NCI-H1694 (cell line): ENCODE measurements around the gene ANKRD11.
"Not testable (repeated sequence)": the region's sequence is repeated elsewhere in the genome, so short reads cannot be mapped to it uniquely, and the experiment has no call there.

ENCODE experiments used
- DNase-seq: peaks from one replicate; lab custom pipeline; 2025; lab: John Stamatoyannopoulos, UW

ANKRD11 gene

GRCh38 chr16:89280546-89281188 lies 209.7 kb downstream of the ANKRD11 start:
- DNase-seq: no peak

DNA sequence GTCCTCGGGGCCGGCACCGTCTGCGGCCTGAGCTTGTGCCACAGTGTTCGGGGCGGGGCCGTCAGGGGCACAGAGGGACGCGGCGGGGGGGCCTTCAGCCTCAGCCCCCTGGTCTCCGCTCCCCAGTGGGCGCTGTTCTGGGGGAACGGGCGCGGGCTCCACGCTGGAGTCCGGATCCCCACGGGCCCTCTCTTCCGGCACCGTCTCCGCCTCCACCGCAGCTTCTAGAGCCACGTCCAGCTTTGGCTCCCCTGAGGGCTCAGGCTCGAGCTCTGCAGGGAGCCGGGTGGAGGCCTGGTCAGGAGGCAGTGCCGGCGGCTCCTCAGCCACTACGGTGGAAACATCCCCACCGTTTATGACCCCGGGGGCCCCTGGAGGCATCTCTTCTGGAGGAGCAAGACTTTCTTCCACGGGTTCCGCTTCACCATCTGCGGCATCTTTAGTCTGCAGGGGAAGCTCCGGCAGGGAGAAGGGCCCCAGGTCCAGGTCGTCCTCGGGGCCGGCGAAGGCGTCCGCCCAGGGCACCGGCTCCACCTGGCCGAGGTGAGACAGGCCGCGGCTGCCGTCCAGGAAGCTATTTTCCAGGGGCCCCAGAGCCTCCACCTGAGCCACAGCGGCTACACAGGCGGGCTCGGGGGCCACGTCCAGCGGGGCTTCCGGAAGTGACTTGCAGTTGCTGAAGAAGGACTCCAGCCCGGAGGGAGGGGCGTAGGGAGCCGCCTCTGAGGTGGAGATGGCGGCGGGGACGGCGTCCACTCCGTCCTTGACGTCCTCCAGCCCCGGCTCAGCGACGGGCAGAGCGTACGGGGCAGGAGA lies 210.5 kb downstream of the ANKRD11 start:
- no peak for DNase-seq

- no peak for DNase-seq
These were observed 211.7 kb downstream of the ANKRD11 start for GRCh38 chr16:89278441-89279240.

DNA sequence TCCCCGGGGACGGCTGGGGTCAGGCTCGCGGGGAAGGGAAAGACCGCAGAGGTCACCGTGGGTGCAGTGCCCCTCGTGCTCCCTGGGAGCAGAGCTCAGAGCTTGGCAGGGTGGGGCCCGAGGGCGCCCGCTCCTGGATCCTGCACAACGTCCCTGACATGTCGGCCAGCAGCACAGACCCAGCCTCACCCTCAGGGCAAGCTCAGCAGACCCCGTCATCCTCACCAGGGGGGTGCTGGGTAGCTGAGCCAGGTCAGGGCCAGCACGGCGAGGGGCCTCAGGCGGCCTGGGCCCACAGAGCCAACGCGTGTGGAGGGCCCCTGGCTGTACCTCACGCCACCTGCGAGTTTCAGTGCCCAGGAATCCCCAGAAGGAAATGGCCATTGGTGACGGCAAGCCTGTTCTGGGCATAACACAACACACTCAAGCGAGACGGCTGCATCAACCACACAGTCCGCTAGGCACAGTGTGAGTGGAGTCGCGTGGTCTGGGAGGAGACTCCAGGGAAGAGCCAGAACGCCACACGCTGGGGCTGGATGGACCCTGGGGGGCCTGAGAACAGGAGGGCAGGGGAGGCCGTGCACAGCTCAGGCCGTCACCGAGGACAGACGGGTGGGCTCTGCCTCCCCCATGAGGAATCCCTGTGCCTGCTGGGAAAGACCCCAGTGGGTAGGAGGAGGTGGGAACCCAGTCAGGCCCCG lies 212.6 kb downstream of the ANKRD11 start:
- DNase-seq: no peak

DNA sequence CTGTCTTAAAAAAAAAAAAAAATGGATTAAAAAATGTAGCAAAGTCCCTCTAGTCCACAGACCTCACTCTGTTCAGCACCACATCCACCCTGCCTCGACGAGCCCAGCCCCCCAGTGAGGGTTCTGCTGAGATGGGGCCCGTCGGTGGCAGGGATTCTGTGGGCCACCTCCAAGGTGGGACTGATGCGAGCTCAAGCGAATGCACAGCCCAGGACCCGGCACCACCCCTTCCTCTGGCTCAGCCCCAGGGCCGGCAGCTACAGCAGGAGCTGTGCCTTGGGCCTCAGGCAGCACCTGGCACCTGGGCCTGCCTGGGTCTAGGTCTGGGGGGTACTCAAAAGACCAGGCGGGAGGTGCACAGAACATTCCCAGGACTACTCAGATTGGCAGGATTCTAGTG lies 213.3 kb downstream of the ANKRD11 start:
- DNase-seq: no peak

- DNase-seq: no peak
These were observed 214.3 kb downstream of the ANKRD11 start for GRCh38 chr16:89275837-89276720.

- DNase-seq: no peak
These were observed 215.1 kb downstream of the ANKRD11 start for GRCh38 chr16:89275284-89275584.

DNA sequence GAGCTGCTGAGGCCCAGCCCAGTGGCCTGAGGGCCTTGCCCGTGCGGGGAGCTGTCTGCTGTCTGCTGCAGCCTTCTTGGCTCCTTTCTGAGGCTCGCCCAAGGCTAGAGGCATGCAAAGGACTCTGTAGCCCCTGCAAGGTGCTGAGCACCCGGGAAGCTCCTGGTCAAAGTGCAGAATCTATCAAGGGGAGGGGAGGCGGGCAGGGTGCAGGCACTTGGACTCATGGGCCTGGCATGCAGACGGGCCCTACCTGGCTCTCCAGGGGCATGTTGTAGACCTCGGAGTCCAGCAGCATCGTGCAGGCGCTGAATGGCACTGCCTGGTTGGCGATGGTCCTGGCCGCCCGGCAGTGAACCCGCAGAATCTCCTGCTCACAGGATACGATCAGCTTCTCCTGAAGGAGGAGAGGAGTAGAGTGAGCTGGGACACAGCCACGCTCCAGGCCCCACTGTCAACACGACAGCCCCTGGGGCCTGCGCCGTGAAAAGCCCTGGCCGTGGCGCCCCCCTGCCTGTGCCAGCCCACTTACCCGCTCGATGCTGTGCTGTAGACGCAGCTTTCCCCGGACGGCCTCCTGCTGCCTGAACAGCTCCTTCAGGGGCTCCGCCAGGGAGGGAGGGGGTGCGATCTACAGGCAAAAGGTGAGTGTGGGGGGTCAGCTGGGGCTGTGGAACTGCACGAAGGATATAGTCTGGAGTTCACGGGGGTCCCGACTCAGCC lies 215.6 kb downstream of the ANKRD11 start:
- DNase-seq: no peak

- no peak for DNase-seq
These were observed 216.5 kb downstream of the ANKRD11 start for GRCh38 chr16:89273741-89274472.

GRCh38 chr16:89272631-89273030 lies 217.7 kb downstream of the ANKRD11 start:
- DNase-seq: no peak

- DNase-seq: no peak
These were observed 219.6 kb downstream of the ANKRD11 start for GRCh38 chr16:89270666-89271345.

DNA sequence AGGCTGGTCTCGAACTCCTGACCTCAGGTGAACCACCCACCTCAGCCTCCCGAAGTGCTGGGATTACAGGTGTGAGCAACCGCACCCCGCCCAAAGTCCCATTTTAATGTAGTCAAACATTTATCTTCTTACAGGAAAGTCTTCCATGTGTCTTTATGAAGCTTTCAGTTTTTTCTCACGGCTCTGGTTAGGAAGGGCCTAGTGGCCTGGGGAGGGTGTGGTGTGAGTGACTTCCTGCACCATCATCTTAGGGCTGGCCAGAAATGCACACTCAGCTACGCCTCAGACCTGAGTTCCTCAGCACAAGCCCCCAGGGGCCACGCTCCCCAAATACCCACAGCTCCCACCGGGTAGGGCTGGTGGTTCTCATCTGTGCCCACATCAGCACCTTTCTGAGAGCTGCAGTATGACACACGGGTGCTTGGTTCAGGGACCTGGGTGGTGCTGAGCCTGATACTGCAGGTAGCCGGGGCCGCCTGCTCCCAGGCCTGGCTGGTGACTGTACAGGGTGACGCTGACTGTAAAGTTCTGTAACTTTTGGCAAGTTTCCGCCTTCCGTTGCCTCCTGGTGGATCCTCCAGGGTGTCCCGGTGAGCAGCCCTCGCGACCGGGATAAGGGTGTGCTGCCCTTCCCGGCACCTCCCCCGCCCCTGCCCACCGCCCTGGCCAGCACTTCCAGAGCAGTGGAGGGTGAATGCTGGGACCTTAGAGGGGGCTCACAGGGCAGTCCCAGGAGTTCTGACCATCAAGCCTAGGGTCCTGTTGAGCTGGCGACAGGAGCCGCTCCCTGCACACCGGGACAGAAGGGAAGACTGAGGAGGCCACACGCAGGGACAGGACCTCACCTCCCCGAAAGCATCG lies 220.3 kb downstream of the ANKRD11 start:
- DNase-seq: no peak

- DNase-seq: no peak
These were observed 221.2 kb downstream of the ANKRD11 start for GRCh38 chr16:89268987-89269735.

DNA sequence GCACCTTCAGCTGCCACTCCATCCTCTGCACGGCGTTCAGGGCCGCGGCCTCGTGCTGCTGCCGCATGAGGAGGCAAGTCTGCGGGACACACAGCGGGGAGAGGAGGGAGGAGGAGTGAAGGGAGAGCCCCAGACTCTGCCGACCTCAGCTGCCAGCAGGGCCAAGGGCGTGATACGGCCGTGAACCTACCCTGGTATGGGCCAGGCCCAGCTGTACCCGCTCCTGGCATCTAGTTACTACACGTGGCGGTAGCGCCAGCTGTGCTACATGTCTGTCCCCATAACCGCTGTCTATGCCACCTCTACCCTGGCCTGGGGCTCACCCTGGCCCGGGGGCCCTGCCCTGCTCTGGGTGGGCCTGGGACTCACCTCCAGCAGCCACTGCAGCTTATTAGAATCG lies 221.8 kb downstream of the ANKRD11 start:
- DNase-seq: no peak

- DNase-seq: not testable (repeated sequence)
These were observed 222.6 kb downstream of the ANKRD11 start for GRCh38 chr16:89267746-89268145.

- DNase-seq: no peak
These were observed 223.7 kb downstream of the ANKRD11 start for GRCh38 chr16:89266521-89267134.

- no peak for DNase-seq
These were observed 224.7 kb downstream of the ANKRD11 start for GRCh38 chr16:89265647-89266046.
